ENCODE data around the gene KIF26A. TPM values are rescaled to one million over a fixed set of nuclear protein-coding genes. Genes with fewer than 3 reads are reported as not detected.

Gene KIF26A
- total RNA-seq, 2 experiments from 2014 or later, result 0.89 to 0.94 TPM

- H3K27me3 Mint-ChIP-seq, result no peaks in the 10 kb centered on the region
- no peaks in the 10 kb centered on the region for H3K4me1 Mint-ChIP-seq
- peak; percentile 0 for DNase-seq
- no peaks in the 10 kb centered on the region for H3K36me3 Mint-ChIP-seq
- H3K4me3 Mint-ChIP-seq, result no peak overlapping the region
- no peaks in the 10 kb centered on the region for H3K9me3 Mint-ChIP-seq
- H3K27ac Mint-ChIP-seq, result no peak overlapping the region
Measured at GRCh38 chr14:104107101-104107581, 31.2 kb upstream of the KIF26A start.

- H3K36me3 Mint-ChIP-seq, result no peaks in the 10 kb centered on the region
- H3K27me3 Mint-ChIP-seq, result no peaks in the 10 kb centered on the region
- DNase-seq, result peak; percentile 2
- no peaks in the 10 kb centered on the region for H3K9me3 Mint-ChIP-seq
- H3K27ac Mint-ChIP-seq, result no peak overlapping the region
- H3K4me3 Mint-ChIP-seq, result no peak overlapping the region
- H3K4me1 Mint-ChIP-seq, result no peaks in the 10 kb centered on the region
Measured at GRCh38 chr14:104107611-104108569, 30.5 kb upstream of the KIF26A start.

- no peak overlapping the region for H3K4me3 Mint-ChIP-seq
Measured at GRCh38 chr14:104108570-104109541, 29.5 kb upstream of the KIF26A start.

GRCh38 chr14:104109731-104110361 lies 28.5 kb upstream of the KIF26A start:
- peak; percentile 0 for DNase-seq
- Mint-ChIP-seq H3K27me3 (peaks cover 4% of the 10 kb centered on the region), H3K4me1 (no peaks in the 10 kb centered on the region), H3K9me3 (no peaks in the 10 kb centered on the region), H3K36me3 (no peaks in the 10 kb centered on the region), H3K4me3 (no peak overlapping the region), H3K27ac (no peak overlapping the region)

More at GRCh38 chr14:104108570-104109541, 29.5 kb upstream of the KIF26A start:
- Mint-ChIP-seq H3K36me3 (no peaks in the 10 kb centered on the region), H3K9me3 (no peaks in the 10 kb centered on the region), H3K27me3 (no peaks in the 10 kb centered on the region), H3K27ac (no peak overlapping the region), H3K4me1 (no peaks in the 10 kb centered on the region)
- no peak for DNase-seq

- no peaks in the 10 kb centered on the region for H3K36me3 Mint-ChIP-seq
- no peaks in the 10 kb centered on the region for H3K9me3 Mint-ChIP-seq
- H3K27ac Mint-ChIP-seq, result no peak overlapping the region
- H3K27me3 Mint-ChIP-seq, result peaks cover 12% of the 10 kb centered on the region
- no peak overlapping the region for H3K4me3 Mint-ChIP-seq
- H3K4me1 Mint-ChIP-seq, result no peaks in the 10 kb centered on the region
- DNase-seq, result no peak
Measured at GRCh38 chr14:104110491-104111209, 27.7 kb upstream of the KIF26A start.

- peak; percentile 0 for DNase-seq
- Mint-ChIP-seq H3K27me3 (peaks cover 19% of the 10 kb centered on the region), H3K36me3 (no peaks in the 10 kb centered on the region), H3K27ac (no peak overlapping the region), H3K4me3 (no peak overlapping the region), H3K4me1 (no peaks in the 10 kb centered on the region), H3K9me3 (no peaks in the 10 kb centered on the region)
Measured at GRCh38 chr14:104111301-104112112, 26.9 kb upstream of the KIF26A start.

GRCh38 chr14:104112113-104112505 lies 26.3 kb upstream of the KIF26A start:
- Mint-ChIP-seq H3K4me1 (no peaks in the 10 kb centered on the region), H3K4me3 (no peak overlapping the region), H3K9me3 (no peaks in the 10 kb centered on the region), H3K27me3 (peaks cover 19% of the 10 kb centered on the region), H3K27ac (no peak overlapping the region), H3K36me3 (no peaks in the 10 kb centered on the region)
- DNase-seq, result no peak

GRCh38 chr14:104112609-104113571 lies 25.5 kb upstream of the KIF26A start:
- Mint-ChIP-seq H3K36me3 (no peaks in the 10 kb centered on the region), H3K9me3 (no peaks in the 10 kb centered on the region), H3K4me1 (no peaks in the 10 kb centered on the region), H3K4me3 (no peak overlapping the region), H3K27me3 (peaks cover 22% of the 10 kb centered on the region), H3K27ac (no peak overlapping the region)
- DNase-seq, result no peak

- Mint-ChIP-seq H3K36me3 (no peaks in the 10 kb centered on the region), H3K4me3 (no peak overlapping the region), H3K9me3 (no peaks in the 10 kb centered on the region), H3K27ac (no peak overlapping the region), H3K4me1 (no peaks in the 10 kb centered on the region), H3K27me3 (peaks cover 31% of the 10 kb centered on the region)
- no peak for DNase-seq
Measured at GRCh38 chr14:104113631-104114420, 24.6 kb upstream of the KIF26A start.

GRCh38 chr14:104114421-104115130 lies 23.8 kb upstream of the KIF26A start:
- H3K27me3 Mint-ChIP-seq, result peaks cover 37% of the 10 kb centered on the region
- H3K4me1 Mint-ChIP-seq, result no peaks in the 10 kb centered on the region
- DNase-seq, result no peak
- H3K27ac Mint-ChIP-seq, result no peak overlapping the region
- no peak overlapping the region for H3K4me3 Mint-ChIP-seq
- no peaks in the 10 kb centered on the region for H3K36me3 Mint-ChIP-seq
- no peaks in the 10 kb centered on the region for H3K9me3 Mint-ChIP-seq

- Mint-ChIP-seq H3K4me3 (no peak overlapping the region), H3K27me3 (peaks cover 37% of the 10 kb centered on the region), H3K36me3 (no peaks in the 10 kb centered on the region), H3K9me3 (no peaks in the 10 kb centered on the region), H3K4me1 (no peaks in the 10 kb centered on the region), H3K27ac (no peak overlapping the region)
- no peak for DNase-seq
Measured at GRCh38 chr14:104115131-104115600, 23.2 kb upstream of the KIF26A start.
